22Rv1 (cell line): ENCODE data around the gene ADAM30.

Source experiments
- H3K27ac ChIP-seq: fragments of 450-650 bp; 2 replicates; pipeline ENCODE4 v1.5.1; 2017
- CTCF ChIP-seq: fragments of 450-650 bp; IDR thresholded peaks from 2 replicates; pipeline ENCODE4 v1.5.1; 2017; ENCODE audit warnings: mild to moderate bottlenecking
- ZFX ChIP-seq: fragments of 450-650 bp; IDR thresholded peaks from 2 replicates; pipeline ENCODE4 v1.6.1; 2017; ENCODE audit warnings: antibody characterized with exemption, borderline replicate concordance

Gene ADAM30

GRCh38 chr1:119917304-119918055 is 21.2 kb upstream of the ADAM30 start:
- TF ChIP-seq ZFX (no peak), CTCF (no peak)

DNA sequence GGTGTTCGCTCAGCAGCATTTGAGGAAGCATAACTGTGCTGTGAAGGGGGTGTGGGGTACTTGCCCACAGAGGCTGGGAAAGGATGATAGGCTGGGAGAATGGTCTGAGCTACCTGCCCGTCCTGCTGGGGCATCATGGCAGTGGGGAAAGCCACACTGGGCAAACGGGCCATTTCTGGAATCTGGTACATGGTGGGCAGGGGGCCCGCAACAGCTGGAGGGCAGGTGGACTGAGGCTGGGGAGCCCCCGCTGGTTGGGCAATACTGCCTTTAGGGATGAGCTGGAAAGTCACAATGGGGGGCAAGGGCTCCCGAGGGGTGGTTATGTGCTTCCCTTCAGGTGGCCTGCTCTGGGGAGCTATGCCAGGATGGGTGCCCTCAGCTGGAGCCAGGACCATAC is 19.2 kb upstream of the ADAM30 start:
- no peak overlapping the region for H3K27ac ChIP-seq
- TF ChIP-seq ZFX (no peak), CTCF (no peak)

More at GRCh38 chr1:119917304-119918055, 21.2 kb upstream of the ADAM30 start:
- H3K27ac ChIP-seq, result no peak overlapping the region

GRCh38 chr1:119914071-119914470 is 17.8 kb upstream of the ADAM30 start:
- H3K27ac ChIP-seq, result no peak overlapping the region
- no peak for TF ChIP-seq ZFX
- TF ChIP-seq CTCF, result no peak

- no peak for TF ChIP-seq ZFX
- TF ChIP-seq CTCF, result no peak
- no peak overlapping the region for H3K27ac ChIP-seq
Measured at GRCh38 chr1:119912963-119913362, 16.6 kb upstream of the ADAM30 start.

DNA sequence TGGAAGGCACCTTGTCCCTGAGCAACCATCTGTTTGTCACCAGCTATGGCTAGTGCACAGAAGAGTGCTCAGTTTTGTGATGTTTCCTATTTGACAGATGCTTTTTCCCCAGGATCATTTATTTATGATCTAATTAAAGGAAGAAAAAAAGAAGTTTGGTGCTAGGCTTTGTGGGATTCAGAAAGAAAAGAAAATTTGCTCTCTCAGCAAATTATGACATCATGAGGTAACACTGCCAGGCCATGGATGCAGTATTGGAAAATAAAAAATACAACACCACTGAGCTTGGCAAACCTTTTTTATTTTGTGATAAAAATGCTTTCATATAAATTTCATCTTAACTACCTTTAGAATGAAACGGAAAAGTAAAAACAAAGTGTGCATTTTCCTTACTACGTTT is 15.5 kb upstream of the ADAM30 start:
- TF ChIP-seq ZFX (no peak), CTCF (no peak)
- H3K27ac ChIP-seq, result no peak overlapping the region

GRCh38 chr1:119910618-119911017 is 14.3 kb upstream of the ADAM30 start:
- H3K27ac ChIP-seq, result no peak overlapping the region
- TF ChIP-seq CTCF, result no peak
- no peak for TF ChIP-seq ZFX

GRCh38 chr1:119909890-119910596 is 13.7 kb upstream of the ADAM30 start:
- no peak overlapping the region for H3K27ac ChIP-seq
- TF ChIP-seq CTCF (no peak), ZFX (no peak)
